MM.1S (cell line): ENCODE data around the gene KRT35.

Source experiments
- DNase-seq: peaks from one replicate; pipeline ENCODE4 v3.0.0-alpha.2; 2015
- H2AFZ ChIP-seq: fragments of 300-600 bp; sonication (generic); 2 replicates; pipeline ENCODE4 v1.6.0; 2016; ENCODE audit warnings: antibody characterized with exemption, low read length
- H3F3A ChIP-seq: fragments of 300-600 bp; sonication (generic); 2 replicates; pipeline ENCODE4 v1.6.1; 2016; ENCODE audit warnings: mild to moderate bottlenecking, antibody characterized with exemption, low read length, moderate library complexity, mixed read lengths; ENCODE audit not compliant: insufficient read depth
- H3K27ac ChIP-seq: fragments of 300-600 bp; sonication (generic); 2 replicates; pipeline ENCODE4 v1.5.1; 2016; ENCODE audit warnings: mild to moderate bottlenecking, low read length
- H3K27me3 ChIP-seq: fragments of 300-600 bp; sonication (generic); replicated peaks from 2 replicates; pipeline ENCODE4 v1.6.0; 2016; ENCODE audit warnings: low read length; ENCODE audit not compliant: insufficient read depth
- H3K36me3 ChIP-seq: fragments of 300-600 bp; sonication (generic); replicated peaks from 2 replicates; pipeline ENCODE4 v1.6.1; 2016; ENCODE audit warnings: mild to moderate bottlenecking, low read length, mixed read lengths; ENCODE audit not compliant: insufficient read depth
- H3K4me1 ChIP-seq: fragments of 300-600 bp; sonication (generic); 2 replicates; pipeline ENCODE4 v1.6.1; 2016; ENCODE audit warnings: low read length, mixed read lengths
- H3K4me2 ChIP-seq: fragments of 300-600 bp; sonication (generic); 2 replicates; pipeline ENCODE4 v1.6.0; 2016; ENCODE audit warnings: low read depth, low read length
- H3K4me3 ChIP-seq: fragments of 300-600 bp; sonication (generic); 2 replicates; pipeline ENCODE4 v1.5.1; 2016; ENCODE audit warnings: low read length, mixed read lengths
- H3K79me2 ChIP-seq: fragments of 300-600 bp; sonication (generic); 2 replicates; pipeline ENCODE4 v1.6.1; 2016; ENCODE audit warnings: mixed run types, low read length, mixed read lengths
- H3K9ac ChIP-seq: fragments of 300-600 bp; sonication (generic); 2 replicates; pipeline ENCODE4 v1.6.1; 2016; ENCODE audit warnings: low read length, mixed read lengths
- H3K9me2 ChIP-seq: fragments of 300-600 bp; sonication (generic); replicated peaks from 2 replicates; pipeline ENCODE4 v1.6.1; 2016; ENCODE audit warnings: mild to moderate bottlenecking, low read length, mixed read lengths; ENCODE audit not compliant: insufficient read depth
- H3K9me3 ChIP-seq: fragments of 300-600 bp; sonication (generic); replicated peaks from 2 replicates; pipeline ENCODE4 v1.6.1; 2016; ENCODE audit warnings: mild to moderate bottlenecking, low read length, mixed read lengths; ENCODE audit not compliant: insufficient read depth
- H4K20me1 ChIP-seq: fragments of 300-600 bp; sonication (generic); 2 replicates; pipeline ENCODE4 v1.6.1; 2016; ENCODE audit warnings: mild to moderate bottlenecking, low read length, moderate library complexity, mixed read lengths; ENCODE audit not compliant: insufficient read depth
- CTCF ChIP-seq: fragments of 300-600 bp; sonication (generic); IDR thresholded peaks from 2 replicates; pipeline ENCODE4 v1.5.1; 2016; ENCODE audit warnings: antibody characterized with exemption, low read length, mixed read lengths
- EZH2 ChIP-seq: fragments of 300-600 bp; sonication (generic); optimal IDR thresholded peaks from 2 replicates; pipeline ENCODE3; 2017; ENCODE audit warnings: low read depth, mild to moderate bottlenecking, antibody characterized with exemption, low read length, mixed read lengths
- EZH2phosphoT487 ChIP-seq: fragments of 300-600 bp; sonication (generic); IDR thresholded peaks from 2 replicates; pipeline ENCODE4 v1.6.1; 2018; ENCODE audit warnings: antibody characterized with exemption, low read length

Gene KRT35

GRCh38 chr17:41446806-41447205, 34.1 kb downstream of the KRT35 start:
- Histone ChIP-seq H3K9me3 (no peaks in the 10 kb centered on the region), H3K9ac (no peak overlapping the region), H2AFZ (no peak overlapping the region), H3K27me3 (no peaks in the 10 kb centered on the region), H3K4me1 (no peaks in the 10 kb centered on the region), H3K4me2 (no peak overlapping the region), H3K4me3 (no peak overlapping the region), H3K36me3 (no peaks in the 10 kb centered on the region), H3K79me2 (no peaks in the 10 kb centered on the region), H3K9me2 (no peaks in the 10 kb centered on the region), H3K27ac (no peak overlapping the region), H3F3A (no peaks in the 10 kb centered on the region), H4K20me1 (no peaks in the 10 kb centered on the region)
- TF ChIP-seq EZH2: no peak
- no peak for TF ChIP-seq CTCF
- no peak for TF ChIP-seq EZH2phosphoT487
- no peak for DNase-seq

GRCh38 chr17:41444640-41445039, 36.3 kb downstream of the KRT35 start:
- Histone ChIP-seq H3K9me2 (no peaks in the 10 kb centered on the region), H3K4me2 (no peak overlapping the region), H3K79me2 (no peaks in the 10 kb centered on the region), H3K9ac (no peak overlapping the region), H2AFZ (no peak overlapping the region), H3K27me3 (no peaks in the 10 kb centered on the region), H3K4me1 (no peaks in the 10 kb centered on the region), H3K27ac (no peak overlapping the region), H3F3A (no peaks in the 10 kb centered on the region), H3K4me3 (no peak overlapping the region), H3K9me3 (no peaks in the 10 kb centered on the region), H4K20me1 (no peaks in the 10 kb centered on the region), H3K36me3 (no peaks in the 10 kb centered on the region)
- DNase-seq: no peak
- TF ChIP-seq CTCF (no peak), EZH2phosphoT487 (no peak)

- no peaks in the 10 kb centered on the region for H3K9me2 ChIP-seq
- no peak for DNase-seq
- no peaks in the 10 kb centered on the region for H3F3A ChIP-seq
- no peak overlapping the region for H3K9ac ChIP-seq
- no peak overlapping the region for H3K4me3 ChIP-seq
- H3K79me2 ChIP-seq: no peaks in the 10 kb centered on the region
- H3K4me1 ChIP-seq: no peaks in the 10 kb centered on the region
- TF ChIP-seq CTCF: no peak
- TF ChIP-seq EZH2: no peak
- no peak for TF ChIP-seq EZH2phosphoT487
- no peak overlapping the region for H3K4me2 ChIP-seq
- no peak overlapping the region for H3K27ac ChIP-seq
- no peak overlapping the region for H2AFZ ChIP-seq
- H3K9me3 ChIP-seq: no peaks in the 10 kb centered on the region
- H3K36me3 ChIP-seq: no peaks in the 10 kb centered on the region
- no peaks in the 10 kb centered on the region for H4K20me1 ChIP-seq
- H3K27me3 ChIP-seq: no peaks in the 10 kb centered on the region
Measured at GRCh38 chr17:41444186-41444585, 36.8 kb downstream of the KRT35 start.
